Aorta (tissue), 5 donors: ENCODE measurements around the gene LAD1. TPM values are rescaled to one million over a fixed set of nuclear protein-coding genes. Genes with fewer than 3 reads are reported as not detected.

ENCODE experiments used
- ATAC-seq: fragments of 200-7000 bp; cut with Tn5 transposase; one replicate; pipeline ENCODE4 v1.9.1; 2022; ENCODE audit warnings: moderate library complexity; ENCODE audit not compliant: low FRiP score
- DNase-seq, 2 donors: peaks; one replicate each; pipeline ENCODE4 v3.0.0-alpha.2; 2020
- H3K27ac ChIP-seq, 2 donors: one replicate each; pipeline ENCODE4 v1.5.1; 2013; ENCODE audit warnings: low read length in 2 of 2, mild to moderate bottlenecking in 2 of 2, moderate library complexity in 2 of 2, control low read depth in 1 of 2, inconsistent platforms in 1 of 2, low read depth in 1 of 2
- H3K27me3 ChIP-seq, 2 donors: one replicate each; pipeline ENCODE4 v1.6.1; 2013; ENCODE audit warnings: control low read depth in 1 of 2, low read length in 1 of 2, mild to moderate bottlenecking in 1 of 2, moderate library complexity in 1 of 2; ENCODE audit not compliant: insufficient read depth in 2 of 2, control insufficient read depth in 1 of 2
- H3K36me3 ChIP-seq, 2 donors: one replicate each; pipeline ENCODE4 v1.6.1; 2013; ENCODE audit warnings: control low read depth in 1 of 2, low read length in 1 of 2, mild to moderate bottlenecking in 1 of 2; ENCODE audit not compliant: insufficient read depth in 2 of 2, control insufficient read depth in 1 of 2
- H3K4me1 ChIP-seq, 2 donors: one replicate each; pipeline ENCODE4 v1.6.1; 2013; ENCODE audit warnings: low read length in 2 of 2, control low read depth in 1 of 2, mild to moderate bottlenecking in 1 of 2, moderate library complexity in 1 of 2; ENCODE audit not compliant: insufficient read depth in 2 of 2, control insufficient read depth in 1 of 2
- H3K4me3 ChIP-seq, 2 donors: one replicate each; pipeline ENCODE4 v1.5.1; 2013; ENCODE audit warnings: low read length in 2 of 2, control low read depth in 1 of 2, mild to moderate bottlenecking in 1 of 2
- H3K9me3 ChIP-seq: one replicate; pipeline ENCODE4 v1.6.1; 2013; ENCODE audit warnings: mild to moderate bottlenecking, low read length; ENCODE audit not compliant: control insufficient read depth
- WGBS, 2 donors: extraction: QIAGEN DNeasy Blood & Tissue Kit; methylation state at CpG; one replicate each; pipeline ENCODE4 v1.1.7; 2013; 5-methylcytosine and 5-hydroxymethylcytosine counted together
- intact Hi-C, 2 donors: fragments of 100-400 bp; cut with DNase I; formaldehyde crosslinking; loops; one replicate each; pipeline versions ENCODE4 v1.14.2 to v1.15.0; 2022
- long read RNA-seq, 2 donors: library from polyadenylated mRNA; unstranded; transcript quantifications; one replicate each; pipeline ENCODE4 v2.0.0, GENCODE V29; 2020 to 2021
- polyA plus RNA-seq, 2 donors: library from polyadenylated mRNA; stranded (reverse); fragments of 200-250 nt; gene quantifications; one replicate each; pipeline ENCODE4 v1.2.3, GENCODE V29; 2013
- total RNA-seq, 2 donors: library from RNA; stranded (reverse); fragmentation: NEBNext Ultra II Directional; extraction: Animal tissue kit (Norgen Biotek cat#: 25700); gene quantifications; one replicate each; pipeline ENCODE4 v1.2.1, GENCODE V29; 2021
- donor health status: healthy with polysubstance abuse.
- donor health status: Bipolar disorder and iron deficiency.
- donor health status: DM: no; HTN: no; CAD: no.
- donor health status: DM: no; HTN: no; CAD: no.
- donor health status: DM: yes; HTN: yes; CAD: no.

The LAD1 gene
- total RNA-seq (under 1 TPM in 1 of 2 donors, not detected in 1; 0.71 TPM), polyA plus RNA-seq (10 to 100 TPM in 1 of 2 donors, under 1 TPM in 1; 0.82 to 33.8 TPM)
- long read RNA-seq, donor 1 = 0 reads
- long read RNA-seq, donor 2 = 0 reads

DNA sequence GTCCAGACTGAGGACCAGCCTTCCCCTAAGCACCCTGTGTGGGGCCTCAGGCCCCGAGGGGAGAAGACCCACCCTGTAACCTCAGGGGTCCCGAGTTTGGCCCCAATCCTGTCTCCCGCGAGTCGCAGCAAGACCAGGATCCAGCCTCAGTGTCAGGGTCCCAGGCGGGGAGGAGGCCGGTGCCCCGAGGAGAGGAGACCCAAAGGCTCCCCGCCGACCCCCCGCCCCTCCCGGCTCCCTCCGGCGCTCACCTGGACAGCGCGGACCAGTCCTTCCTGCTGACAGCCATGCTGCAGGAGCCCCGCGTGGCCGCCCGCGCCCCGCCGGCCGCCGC is at the start of gene LAD1:
TSS of gene LAD1 (minus strand) at position 307 of the 334 bp plus-strand sequence. CDS start at position 289, 18 bp downstream.
- no peaks in the 10 kb centered on the region for H3K9me3 ChIP-seq
- H3K4me1 ChIP-seq = no peaks in the 10 kb centered on the region
- no peaks in the 10 kb centered on the region for H3K27me3 ChIP-seq
- 9 to 10% methylated on average over 21 to 25 of the region's 25 CpGs for WGBS, 2 donors
- no peaks in the 10 kb centered on the region for H3K36me3 ChIP-seq
- DNase-seq (no peak), ATAC-seq (no peak)
- no peak within 1 kb of the TSS for H3K4me3 ChIP-seq
- intact Hi-C loops = no loop called here
- no peak within 1 kb of the TSS for H3K27ac ChIP-seq

DNA sequence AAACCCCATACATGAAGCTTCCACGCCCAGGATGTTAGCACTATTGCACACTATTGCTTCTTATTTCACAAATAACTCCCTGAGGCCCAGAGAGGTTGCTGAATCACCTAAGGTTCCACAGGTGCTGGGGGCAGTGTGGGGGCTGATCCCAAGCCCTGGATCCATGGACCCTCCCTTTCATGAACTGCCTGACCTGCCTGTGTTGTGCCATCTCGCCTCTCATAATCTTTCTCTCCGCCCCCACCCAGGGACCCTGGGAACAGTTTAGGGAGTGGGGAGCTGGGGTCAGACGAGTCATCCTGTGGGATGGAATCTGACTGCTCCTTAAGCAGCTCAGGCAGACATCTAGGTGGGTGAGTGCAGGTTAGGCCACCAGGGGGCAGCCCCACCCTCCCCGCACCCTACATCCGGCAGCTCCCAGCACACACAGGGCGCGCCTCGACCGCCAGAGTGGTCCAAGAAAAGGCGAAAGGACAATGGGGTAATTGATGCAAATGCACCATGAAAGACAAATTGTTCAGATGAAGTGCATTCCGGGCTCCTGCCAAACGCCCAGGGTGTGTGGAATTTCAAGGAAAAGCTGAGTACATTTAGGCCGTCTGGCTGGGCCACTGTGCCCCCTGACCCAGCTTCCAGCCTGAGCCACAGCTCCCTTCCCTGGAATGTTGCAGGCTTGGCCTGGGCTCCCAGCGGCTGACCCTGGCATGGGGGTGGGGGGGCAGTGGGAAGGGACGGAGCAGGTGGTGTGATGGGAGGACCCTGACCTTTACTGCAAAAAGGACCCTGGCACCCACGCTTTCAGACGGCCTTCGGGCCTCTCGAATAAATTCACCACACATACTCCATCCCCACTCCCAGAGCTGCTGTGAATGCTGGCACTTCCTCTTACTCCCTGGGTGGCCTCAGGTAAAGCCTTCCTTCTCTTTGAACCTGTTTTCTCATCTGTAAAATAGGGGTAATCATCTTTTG is 49.1 kb upstream of the LAD1 start:
- ATAC-seq = peak; percentile 83
- peak; percentile 80 to 91 for DNase-seq
- Histone ChIP-seq H3K27ac (no peak overlapping the region), H3K27me3 (no peaks in the 10 kb centered on the region), H3K4me1 (no peaks in the 10 kb centered on the region), H3K4me3 (no peak overlapping the region), H3K9me3 (no peaks in the 10 kb centered on the region), H3K36me3 (no peaks in the 10 kb centered on the region)
- intact Hi-C loops = loop anchor here (2.0 to 5.0 kb wide), 4 partner anchors 33 to 65 kb away; no protein-coding TSS in a partner anchor
- 40 to 47% methylated on average over 20 of the region's 20 CpGs for WGBS, 2 donors

DNA sequence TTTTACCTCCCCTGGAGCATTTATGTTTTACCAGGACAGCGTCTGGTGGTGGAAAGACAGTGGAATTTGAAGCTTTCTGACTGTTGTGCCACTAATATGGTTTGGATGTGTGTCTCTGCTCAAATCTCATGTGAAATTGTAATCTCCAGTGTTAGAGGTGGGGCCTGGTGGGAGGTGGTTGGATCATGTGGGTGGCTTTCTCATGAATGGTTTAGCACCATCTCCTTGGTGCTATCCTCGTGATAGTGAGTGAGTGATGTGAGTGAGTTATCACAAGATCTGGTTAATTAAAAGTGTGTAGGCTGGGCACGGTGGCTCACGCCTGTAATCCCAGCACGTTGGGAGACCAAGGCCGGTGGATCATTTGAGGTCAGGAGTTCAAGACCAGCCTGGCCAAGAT is 46.2 kb upstream of the LAD1 start:
- H3K4me1 ChIP-seq = no peaks in the 10 kb centered on the region
- H3K27ac ChIP-seq = no peak overlapping the region
- no peak overlapping the region for H3K4me3 ChIP-seq
- ATAC-seq = no peak
- H3K9me3 ChIP-seq = no peaks in the 10 kb centered on the region
- WGBS, 2 donors = 93 to 97% methylated on average over 6 of the region's 6 CpGs
- no peaks in the 10 kb centered on the region for H3K27me3 ChIP-seq
- peak in 1 of 2 donors; percentile 33 for DNase-seq
- no peaks in the 10 kb centered on the region for H3K36me3 ChIP-seq
- intact Hi-C loops = loop anchor here (5.0 kb wide), 2 partner anchors 37 to 67 kb away; no protein-coding TSS in a partner anchor

DNA sequence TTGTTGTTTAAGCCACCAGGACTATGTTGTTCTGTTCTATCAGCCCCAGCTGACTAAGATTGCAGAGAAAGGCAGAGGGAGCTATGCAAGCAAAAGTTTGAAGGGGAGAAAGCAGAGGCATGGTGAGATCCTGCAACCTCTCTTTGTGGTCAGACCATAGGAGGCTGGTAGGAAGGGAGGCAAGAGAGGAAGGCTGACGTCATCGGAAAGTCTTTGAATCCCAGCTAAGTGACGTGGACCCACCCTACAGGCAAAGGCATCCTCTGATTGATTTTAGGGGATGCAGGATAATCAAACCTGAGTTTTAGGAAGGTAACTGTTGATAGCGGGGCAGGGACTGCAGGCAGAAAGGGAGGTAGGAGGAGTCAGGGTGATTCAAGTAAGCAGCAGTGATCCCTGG is 45.7 kb upstream of the LAD1 start:
- no peaks in the 10 kb centered on the region for H3K36me3 ChIP-seq
- no peak for ATAC-seq
- WGBS, 2 donors = 88 to 92% methylated on average over 4 of the region's 4 CpGs
- H3K27me3 ChIP-seq = no peaks in the 10 kb centered on the region
- no peaks in the 10 kb centered on the region for H3K9me3 ChIP-seq
- H3K4me3 ChIP-seq = no peak overlapping the region
- H3K27ac ChIP-seq = no peak overlapping the region
- DNase-seq = peak in 1 of 2 donors; percentile 12
- intact Hi-C loops = loop anchor here (5.0 kb wide), 2 partner anchors 38 to 68 kb away; no protein-coding TSS in a partner anchor
- H3K4me1 ChIP-seq = no peaks in the 10 kb centered on the region

DNA sequence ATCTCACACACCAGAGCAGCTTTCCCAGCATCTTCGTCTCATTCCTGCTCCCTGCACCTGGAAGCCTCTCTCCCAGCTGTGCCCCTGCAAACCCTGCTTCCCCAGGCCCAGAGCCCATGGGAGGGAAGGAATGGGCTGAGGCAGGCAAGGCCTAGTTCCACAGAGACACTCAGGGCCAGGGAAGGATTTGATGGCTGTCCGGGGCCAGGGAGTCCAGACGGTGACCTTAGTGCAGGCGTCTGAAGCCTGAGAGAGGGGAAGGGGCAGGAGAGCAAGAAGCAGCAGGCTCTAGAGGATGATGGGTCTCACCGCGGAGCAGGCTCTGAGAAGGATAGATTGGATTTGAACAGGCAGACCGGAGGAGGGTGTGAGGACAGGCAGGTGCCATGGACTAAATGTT is 44.6 kb upstream of the LAD1 start:
- Histone ChIP-seq H3K27ac (no peak overlapping the region), H3K36me3 (no peaks in the 10 kb centered on the region), H3K9me3 (no peaks in the 10 kb centered on the region), H3K27me3 (no peaks in the 10 kb centered on the region), H3K4me3 (no peak overlapping the region), H3K4me1 (no peaks in the 10 kb centered on the region)
- intact Hi-C loops = no loop called here
- ATAC-seq (peak; percentile 6), DNase-seq (peak; percentile 37 to 59)
- WGBS, 2 donors = 95% methylated on average over 7 of the region's 7 CpGs

DNA sequence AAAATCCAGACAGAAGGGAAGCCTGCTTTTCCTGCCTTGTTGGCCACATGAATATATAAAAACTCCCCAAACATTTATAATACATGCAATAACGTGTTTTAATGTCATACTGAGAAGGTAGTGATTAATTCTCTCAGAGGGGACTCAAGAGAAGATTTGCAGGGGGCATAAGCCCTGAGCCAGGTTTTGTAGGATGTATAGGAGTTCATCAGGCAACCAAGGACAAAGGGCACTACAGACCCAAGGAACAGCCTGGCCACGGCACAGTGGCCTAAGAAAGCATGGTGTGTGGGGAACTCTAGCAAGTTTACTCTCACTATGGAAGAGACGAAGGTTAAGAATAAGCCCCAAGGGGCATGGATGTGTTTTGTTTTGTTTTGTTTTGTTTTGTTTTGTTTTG is 37.8 kb upstream of the LAD1 start:
- no peaks in the 10 kb centered on the region for H3K9me3 ChIP-seq
- no peaks in the 10 kb centered on the region for H3K36me3 ChIP-seq
- intact Hi-C loops = no loop called here
- H3K27me3 ChIP-seq = no peaks in the 10 kb centered on the region
- no peak overlapping the region for H3K4me3 ChIP-seq
- no peak overlapping the region for H3K27ac ChIP-seq
- WGBS, 2 donors = 71 to 81% methylated on average over 3 of the region's 3 CpGs
- ATAC-seq (no peak), DNase-seq (no peak)
- H3K4me1 ChIP-seq = peaks cover 0 to 2% of the 10 kb centered on the region in 2 donors

DNA sequence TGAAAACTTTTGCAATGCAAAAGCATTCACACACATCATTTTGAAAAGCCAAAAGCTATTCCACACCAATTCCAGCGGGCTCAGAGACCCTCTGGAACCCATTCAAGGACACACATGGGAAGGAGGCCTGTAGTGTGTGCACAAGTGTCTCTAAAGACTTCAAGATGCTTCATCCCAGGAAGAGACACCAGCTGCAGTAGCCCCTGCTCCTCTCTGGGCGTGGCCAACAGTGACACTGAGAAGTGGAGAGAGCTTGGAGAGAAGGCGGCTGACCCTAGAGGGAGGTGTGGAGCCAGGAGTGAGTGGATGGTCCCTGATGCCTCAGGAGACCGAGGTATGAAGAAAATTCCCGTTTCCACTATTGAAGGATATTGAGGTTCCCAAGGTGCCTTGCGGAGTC is 37.3 kb upstream of the LAD1 start:
- no peaks in the 10 kb centered on the region for H3K27me3 ChIP-seq
- DNase-seq (no peak), ATAC-seq (no peak)
- no peaks in the 10 kb centered on the region for H3K36me3 ChIP-seq
- intact Hi-C loops = no loop called here
- no peak overlapping the region for H3K27ac ChIP-seq
- WGBS, 2 donors = 68 to 70% methylated on average over 6 of the region's 6 CpGs
- H3K4me3 ChIP-seq = no peak overlapping the region
- H3K4me1 ChIP-seq = peaks cover 0 to 2% of the 10 kb centered on the region in 2 donors
- H3K9me3 ChIP-seq = no peaks in the 10 kb centered on the region

DNA sequence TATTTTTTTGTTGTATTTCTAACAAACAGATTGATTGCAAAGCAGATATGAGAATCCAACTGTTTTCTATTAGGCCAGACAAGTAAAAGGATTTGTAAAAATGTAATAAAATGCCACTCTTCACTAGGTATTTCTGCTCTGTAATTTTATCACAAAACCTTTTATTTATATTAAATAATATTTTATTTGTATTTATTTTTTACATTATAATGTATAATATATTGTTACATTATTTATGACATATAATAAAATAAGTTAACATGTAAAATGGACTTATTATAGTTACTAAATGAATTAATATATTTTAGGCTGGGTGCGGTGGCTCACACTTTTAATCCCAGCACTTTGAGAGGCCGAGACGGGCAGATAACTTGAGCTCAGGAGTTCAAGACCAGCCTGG is 35.1 kb upstream of the LAD1 start:
- Histone ChIP-seq H3K36me3 (no peaks in the 10 kb centered on the region), H3K9me3 (no peaks in the 10 kb centered on the region), H3K4me3 (no peak overlapping the region), H3K27me3 (no peaks in the 10 kb centered on the region), H3K27ac (no peak overlapping the region), H3K4me1 (peaks cover 0 to 2% of the 10 kb centered on the region in 2 donors)
- no peak for ATAC-seq
- DNase-seq = no peak
- WGBS, 2 donors = 93 to 97% methylated on average over 3 of the region's 3 CpGs
- intact Hi-C loops = no loop called here

DNA sequence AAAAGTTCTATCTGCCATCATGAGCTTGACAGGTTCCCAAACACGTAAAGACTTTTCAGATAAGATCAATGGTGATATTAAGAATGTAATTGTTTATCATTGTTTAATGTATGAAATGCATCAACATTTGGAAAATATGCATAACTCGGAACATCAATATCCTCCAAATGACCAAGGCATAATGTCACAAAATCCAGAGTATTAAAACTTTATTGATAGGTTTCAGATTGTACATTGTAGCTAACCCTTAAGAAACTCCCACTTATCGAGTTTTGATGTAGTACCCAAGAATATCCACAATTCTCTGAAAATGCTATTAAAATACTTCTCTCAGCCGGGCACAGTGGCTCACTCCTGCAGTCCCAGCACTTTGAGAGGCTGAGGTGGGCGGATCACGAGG is 34.5 kb upstream of the LAD1 start:
- ATAC-seq (no peak), DNase-seq (no peak)
- H3K27me3 ChIP-seq = no peaks in the 10 kb centered on the region
- intact Hi-C loops = no loop called here
- no peak overlapping the region for H3K27ac ChIP-seq
- 63 to 65% methylated on average over 6 of the region's 6 CpGs for WGBS, 2 donors
- H3K9me3 ChIP-seq = no peaks in the 10 kb centered on the region
- H3K36me3 ChIP-seq = no peaks in the 10 kb centered on the region
- no peak overlapping the region for H3K4me3 ChIP-seq
- H3K4me1 ChIP-seq = peaks cover 0 to 2% of the 10 kb centered on the region in 2 donors
